ENCODE measurements around the gene CIAO2B.

CIAO2B gene

DNA sequence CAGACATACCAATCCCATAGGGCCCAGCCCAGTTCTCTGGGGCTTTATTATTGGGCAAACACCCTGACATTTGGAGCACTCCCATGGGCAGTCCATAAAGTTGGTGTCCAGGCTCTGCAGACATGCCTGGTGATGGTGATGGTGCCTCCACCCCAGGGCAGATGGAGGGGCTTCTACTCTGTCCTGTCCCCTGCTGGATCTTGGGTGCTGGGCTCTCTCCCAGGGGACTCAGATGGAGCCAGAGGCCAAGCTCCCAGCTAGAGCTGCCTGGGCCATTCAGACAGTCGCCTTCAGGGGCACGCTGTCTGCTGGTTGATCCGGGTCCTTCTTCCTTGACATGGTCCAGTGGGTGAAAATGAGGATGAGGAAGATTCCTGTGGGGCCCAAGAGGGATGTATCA lies 26.1 kb downstream of the CIAO2B start:
- DNase-seq (no peak), ATAC-seq (no peak)
- no peaks in the 10 kb centered on the region for H3K9me3 Mint-ChIP-seq
- H3K4me3 Mint-ChIP-seq, result no peak overlapping the region
- H3K27me3 Mint-ChIP-seq, result peaks cover 7% of the 10 kb centered on the region
- no peak overlapping the region for H3K27ac Mint-ChIP-seq
- peaks cover 21% of the 10 kb centered on the region for H3K4me1 Mint-ChIP-seq

DNA sequence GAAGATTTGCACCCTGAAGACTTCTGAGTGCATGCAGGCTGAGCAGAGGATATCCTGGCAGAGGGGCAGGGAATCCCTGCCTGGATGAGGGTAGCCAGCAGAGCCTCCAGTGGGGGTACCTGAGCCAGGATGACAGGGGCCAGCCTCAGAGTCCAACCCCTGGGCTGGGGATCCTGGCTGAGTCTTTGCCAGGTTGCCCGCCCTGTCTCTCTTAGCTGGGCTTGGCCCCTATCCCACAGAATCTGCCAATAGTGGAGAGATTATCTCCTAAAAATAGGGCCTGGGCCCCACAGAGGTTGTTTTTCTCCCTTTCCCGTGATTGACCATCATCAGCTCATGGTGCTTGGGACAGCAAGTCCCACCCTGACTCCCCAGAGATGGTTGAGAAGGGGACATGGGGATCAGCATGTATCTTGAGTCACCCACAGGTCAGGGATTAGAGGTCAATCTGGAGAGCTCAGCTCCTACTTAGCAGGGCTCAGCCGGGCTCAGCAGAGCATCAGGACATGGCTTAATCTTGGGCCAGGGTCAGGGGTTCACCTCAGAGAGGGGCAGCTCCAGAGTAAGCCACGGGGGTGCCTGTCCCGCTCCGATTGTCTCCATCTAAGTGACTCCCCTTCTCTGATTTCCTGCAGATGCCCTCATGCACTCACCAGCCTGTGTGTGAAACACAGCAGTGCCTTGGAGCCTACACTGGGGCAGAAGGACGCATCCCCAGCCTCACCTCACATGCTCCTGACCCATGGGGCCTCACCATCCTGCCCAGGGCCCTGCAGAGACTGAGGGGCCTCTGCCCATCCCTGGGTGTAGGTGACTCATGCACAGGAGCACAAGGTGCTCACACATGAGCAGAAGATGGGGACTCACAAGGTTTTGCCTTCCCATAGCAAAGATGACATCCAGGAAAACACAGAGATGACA lies 27.0 kb downstream of the CIAO2B start:
- peak; percentile 5 for ATAC-seq
- H3K27ac Mint-ChIP-seq, result no peak overlapping the region
- peaks cover 21% of the 10 kb centered on the region for H3K4me1 Mint-ChIP-seq
- no peak for DNase-seq
- H3K9me3 Mint-ChIP-seq, result no peaks in the 10 kb centered on the region
- H3K27me3 Mint-ChIP-seq, result peaks cover 7% of the 10 kb centered on the region
- H3K4me3 Mint-ChIP-seq, result no peak overlapping the region

DNA sequence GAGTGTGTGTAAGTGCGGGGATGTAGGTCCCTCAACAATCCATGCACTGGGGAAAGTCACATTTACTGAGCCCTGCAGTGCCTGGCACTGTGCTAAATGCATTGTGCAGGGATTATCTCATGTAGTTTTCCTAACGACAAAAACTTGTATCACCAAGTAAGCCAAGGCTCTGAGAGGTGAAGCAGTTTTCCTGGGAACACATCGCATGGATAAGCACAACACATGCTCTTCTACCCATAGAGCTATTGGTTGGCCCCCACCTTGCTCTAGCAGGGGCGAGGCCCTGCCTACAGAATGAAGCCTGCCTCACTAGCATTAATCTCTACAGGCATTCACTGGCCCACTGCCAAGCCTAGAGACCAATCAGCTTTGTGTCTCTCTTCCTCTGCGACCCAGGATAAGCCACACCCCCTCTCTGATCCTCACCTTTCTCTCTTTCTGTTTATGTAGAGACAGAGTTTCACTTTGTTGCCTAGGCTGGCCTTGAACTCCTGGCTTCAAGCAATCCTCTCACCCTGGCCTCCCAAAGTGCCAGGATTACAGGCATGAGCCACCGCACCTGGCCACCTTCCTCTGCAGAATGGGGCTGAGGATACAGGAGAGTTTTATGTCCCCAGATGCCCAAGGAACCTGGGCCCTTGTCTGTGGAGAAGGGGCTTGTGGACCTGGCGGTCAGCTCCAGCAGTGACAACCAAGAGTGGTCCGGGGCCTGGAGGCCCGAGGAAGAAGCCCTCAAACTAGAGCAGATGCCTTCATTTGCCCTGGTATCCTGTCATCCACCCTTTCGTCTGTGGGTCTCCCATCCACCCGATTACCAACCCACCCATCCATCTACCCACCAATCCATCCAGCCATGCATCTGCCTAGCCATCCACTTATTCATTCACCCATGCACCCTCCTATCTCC lies 28.3 kb downstream of the CIAO2B start:
- H3K4me3 Mint-ChIP-seq, result no peak overlapping the region
- peak overlapping the region in 1 of 2 donors; percentile 92 for H3K27ac Mint-ChIP-seq
- peak; percentile 41 to 45 for DNase-seq

GRCh38 chr16:66904846-66905632 lies 29.2 kb downstream of the CIAO2B start:
- Mint-ChIP-seq H3K27ac (no peak overlapping the region), H3K4me1 (peaks cover 21% of the 10 kb centered on the region), H3K4me3 (no peak overlapping the region), H3K27me3 (peaks cover 7% of the 10 kb centered on the region), H3K9me3 (no peaks in the 10 kb centered on the region)
- DNase-seq, result no peak
- no peak for ATAC-seq

More for the DNA sequence above, 28.3 kb downstream of the CIAO2B start:
- ATAC-seq, result peak; percentile 66
- H3K27me3 Mint-ChIP-seq, result peaks cover 7% of the 10 kb centered on the region
- peaks cover 21% of the 10 kb centered on the region for H3K4me1 Mint-ChIP-seq
- no peaks in the 10 kb centered on the region for H3K9me3 Mint-ChIP-seq

- Mint-ChIP-seq H3K4me1 (peaks cover 21% of the 10 kb centered on the region), H3K4me3 (no peak overlapping the region), H3K9me3 (no peaks in the 10 kb centered on the region), H3K27ac (no peak overlapping the region), H3K27me3 (peaks cover 7% of the 10 kb centered on the region)
- ATAC-seq, result no peak
- no peak for DNase-seq
Measured at GRCh38 chr16:66904428-66904845, 29.8 kb downstream of the CIAO2B start.

DNA sequence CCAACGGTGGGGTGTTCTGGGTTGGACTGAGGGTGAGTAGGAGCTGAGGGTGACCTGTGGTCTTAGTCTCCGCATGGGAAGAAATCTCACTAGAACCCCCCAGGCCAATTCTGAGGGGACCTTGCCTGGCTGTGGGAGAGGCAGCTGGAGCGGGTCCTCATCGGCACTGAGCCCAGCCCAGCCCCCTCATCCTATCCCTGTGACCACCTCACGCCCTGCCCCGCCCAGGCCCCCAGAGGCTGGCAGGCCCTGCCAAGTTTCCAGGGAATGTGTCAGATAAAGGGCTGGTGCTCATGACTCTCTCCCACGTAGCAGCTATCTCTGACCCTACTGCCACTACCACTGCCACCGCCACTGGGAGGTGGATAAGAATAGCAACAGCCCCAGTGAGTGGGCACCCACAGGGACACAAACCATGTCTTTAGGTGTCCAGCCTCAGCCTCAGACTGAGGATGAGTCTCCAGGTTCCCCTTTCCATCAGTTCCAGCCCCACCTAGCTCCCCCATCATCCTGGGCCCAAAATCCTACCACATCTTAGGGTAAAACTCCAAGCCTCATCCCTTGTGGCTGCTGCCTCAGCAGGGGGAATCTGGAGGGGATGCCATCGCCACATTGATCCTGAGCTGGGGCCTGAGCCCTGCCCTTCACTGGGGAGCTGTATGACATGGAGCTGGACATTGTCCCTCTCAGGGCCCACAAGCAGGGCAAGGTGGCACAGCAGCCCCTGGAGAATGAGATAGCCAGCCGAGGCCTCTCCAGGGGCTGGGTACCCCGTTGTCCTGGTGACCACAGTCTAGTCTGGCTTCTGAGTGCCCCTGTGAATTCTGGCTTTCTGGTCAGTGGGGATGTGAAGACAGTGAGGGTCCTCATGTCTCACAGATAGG lies 30.4 kb downstream of the CIAO2B start:
- Mint-ChIP-seq H3K4me1 (peaks cover 21% of the 10 kb centered on the region), H3K4me3 (no peak overlapping the region), H3K9me3 (no peaks in the 10 kb centered on the region), H3K27ac (no peak overlapping the region), H3K27me3 (peaks cover 7% of the 10 kb centered on the region)
- DNase-seq (no peak), ATAC-seq (no peak)

DNA sequence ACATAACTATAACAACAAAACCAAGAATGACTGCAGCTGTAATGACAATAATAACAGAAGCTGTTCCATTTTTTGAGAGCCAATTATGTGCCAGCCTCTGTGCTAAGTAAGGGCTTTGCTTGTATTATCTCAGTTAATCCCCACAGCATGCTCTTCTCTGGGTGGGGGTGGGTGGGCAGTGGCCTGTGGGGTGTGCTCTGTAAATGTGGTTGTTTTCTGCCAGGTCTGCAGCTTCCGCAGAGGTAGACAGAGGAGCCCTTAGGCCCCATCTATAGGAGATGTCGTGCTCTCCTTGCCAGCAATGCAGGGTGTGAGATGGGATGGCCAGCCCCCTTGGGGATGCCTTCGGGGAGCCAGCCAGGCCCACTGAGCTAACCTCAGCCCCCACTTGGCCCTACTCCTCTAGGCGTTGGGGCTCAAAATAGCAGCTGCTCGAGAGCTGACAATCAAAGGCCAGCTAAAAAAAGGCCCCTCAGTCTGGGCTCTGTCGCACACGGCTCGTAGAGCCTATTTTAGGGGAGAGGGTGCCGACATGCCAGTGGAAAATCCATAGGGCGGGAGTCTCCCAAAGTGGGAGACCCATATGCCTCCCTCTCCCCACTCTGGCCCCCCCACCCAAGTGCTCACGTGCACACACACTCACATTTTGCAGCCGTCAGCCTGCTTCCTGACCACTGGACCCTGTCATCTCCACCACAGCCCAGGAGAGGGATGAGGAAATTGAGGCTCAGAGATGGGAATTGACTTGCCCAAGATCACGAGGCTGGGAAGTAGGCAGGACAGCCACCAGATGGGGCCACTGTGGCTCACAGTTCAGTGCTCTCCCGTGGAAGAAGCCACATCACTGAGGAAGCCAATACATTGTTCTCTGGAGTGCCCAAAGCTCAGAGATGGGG lies 31.3 kb downstream of the CIAO2B start:
- peaks cover 21% of the 10 kb centered on the region for H3K4me1 Mint-ChIP-seq
- DNase-seq (no peak), ATAC-seq (no peak)
- H3K27ac Mint-ChIP-seq, result no peak overlapping the region
- no peaks in the 10 kb centered on the region for H3K27me3 Mint-ChIP-seq
- no peaks in the 10 kb centered on the region for H3K9me3 Mint-ChIP-seq
- H3K4me3 Mint-ChIP-seq, result no peak overlapping the region

GRCh38 chr16:66901626-66902025 lies 32.6 kb downstream of the CIAO2B start:
- H3K9me3 Mint-ChIP-seq, result no peaks in the 10 kb centered on the region
- no peak overlapping the region for H3K27ac Mint-ChIP-seq
- DNase-seq, result no peak
- no peaks in the 10 kb centered on the region for H3K27me3 Mint-ChIP-seq
- no peak overlapping the region for H3K4me3 Mint-ChIP-seq
- H3K4me1 Mint-ChIP-seq, result peaks cover 15% of the 10 kb centered on the region
- no peak for ATAC-seq

DNA sequence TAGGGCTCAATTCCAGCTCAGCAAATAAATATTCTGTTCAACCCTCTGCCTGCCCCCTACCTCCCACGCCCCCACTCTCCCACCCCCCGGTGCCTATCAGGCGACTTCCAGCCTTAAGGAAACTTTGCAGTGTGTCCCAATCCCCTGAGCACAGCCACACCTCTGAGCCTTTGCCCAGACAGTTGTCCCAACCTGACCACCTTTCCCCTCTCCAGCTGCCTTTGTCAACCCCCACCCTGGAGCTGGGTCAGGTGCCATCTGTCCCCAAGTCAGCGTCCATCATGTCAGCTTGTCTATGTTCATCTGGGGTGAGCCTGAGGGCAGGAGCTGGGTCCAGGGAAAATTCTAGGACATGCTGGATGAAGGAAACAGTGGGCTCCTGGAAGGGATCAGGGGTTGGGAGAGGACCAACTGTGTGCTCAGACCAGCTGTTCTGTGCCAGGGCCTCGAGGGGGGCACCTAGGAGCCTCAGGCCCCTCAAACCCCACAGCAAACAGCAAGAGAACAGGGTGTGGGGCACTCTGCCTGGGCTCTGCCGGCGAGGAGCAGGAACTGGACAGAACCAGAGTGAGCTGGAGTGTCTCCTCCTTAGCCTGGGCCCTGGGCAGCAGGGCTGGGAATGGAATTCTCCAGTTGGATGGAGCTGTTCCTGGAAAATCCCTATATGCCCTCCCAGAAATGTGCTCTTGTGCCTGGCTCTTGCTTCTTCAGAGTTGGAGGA lies 33.3 kb downstream of the CIAO2B start:
- DNase-seq, result no peak
- Mint-ChIP-seq H3K4me3 (no peak overlapping the region), H3K27me3 (no peaks in the 10 kb centered on the region), H3K27ac (no peak overlapping the region), H3K4me1 (peaks cover 10% of the 10 kb centered on the region), H3K9me3 (no peaks in the 10 kb centered on the region)
- no peak for ATAC-seq

GRCh38 chr16:66899945-66900710 lies 34.1 kb downstream of the CIAO2B start:
- no peaks in the 10 kb centered on the region for H3K9me3 Mint-ChIP-seq

GRCh38 chr16:66899310-66899944 lies 34.8 kb downstream of the CIAO2B start:
- DNase-seq (no peak), ATAC-seq (no peak)
- Mint-ChIP-seq H3K4me1 (peaks cover 15% of the 10 kb centered on the region), H3K4me3 (no peak overlapping the region), H3K27me3 (no peaks in the 10 kb centered on the region), H3K27ac (peak overlapping the region in 1 of 2 donors; percentile 21), H3K9me3 (no peaks in the 10 kb centered on the region)

More at GRCh38 chr16:66899945-66900710, 34.1 kb downstream of the CIAO2B start:
- no peaks in the 10 kb centered on the region for H3K27me3 Mint-ChIP-seq
- ATAC-seq, result no peak
- H3K27ac Mint-ChIP-seq, result no peak overlapping the region
- peaks cover 10% of the 10 kb centered on the region for H3K4me1 Mint-ChIP-seq
- no peak for DNase-seq
- no peak overlapping the region for H3K4me3 Mint-ChIP-seq

DNA sequence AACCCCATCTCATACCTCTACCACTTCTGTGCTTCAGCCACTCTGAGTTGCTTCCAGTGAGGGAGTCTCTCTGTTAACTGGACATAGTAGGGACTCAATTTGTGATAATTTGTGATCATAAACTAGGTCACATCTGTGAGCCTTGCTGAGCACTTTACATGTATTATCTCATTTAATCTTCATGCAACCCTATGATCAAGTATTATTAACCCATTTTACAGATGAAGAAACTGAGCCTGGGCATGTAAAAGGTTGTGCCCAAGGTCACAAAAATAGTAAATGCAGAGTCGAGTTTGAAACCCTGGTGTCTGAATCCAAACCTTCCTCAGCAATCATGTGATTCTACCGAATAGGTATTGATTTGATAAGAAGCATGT lies 35.3 kb downstream of the CIAO2B start:
- Mint-ChIP-seq H3K9me3 (no peaks in the 10 kb centered on the region), H3K4me1 (peaks cover 15% of the 10 kb centered on the region), H3K27ac (peak overlapping the region; percentile 21 to 66), H3K4me3 (no peak overlapping the region), H3K27me3 (no peaks in the 10 kb centered on the region)
- DNase-seq (no peak), ATAC-seq (no peak)

All from stimulated activated naive CD8-positive, alpha-beta T cell treated with anti-CD3 and anti-CD28 coated beads, Interleukin-15, amount 100 ng/mL, for 72 hours (primary cell).